NCI-H2196 (cell line): ENCODE measurements around the gene RUNX1.
A peak's percentile ranks its signal among the peaks of the same experiment; 100 is the strongest.

ENCODE experiments used
- DNase-seq: peaks from one replicate; lab custom pipeline; 2025; ENCODE audit not compliant: unreplicated experiment; lab: John Stamatoyannopoulos, UW

RUNX1 gene

DNA sequence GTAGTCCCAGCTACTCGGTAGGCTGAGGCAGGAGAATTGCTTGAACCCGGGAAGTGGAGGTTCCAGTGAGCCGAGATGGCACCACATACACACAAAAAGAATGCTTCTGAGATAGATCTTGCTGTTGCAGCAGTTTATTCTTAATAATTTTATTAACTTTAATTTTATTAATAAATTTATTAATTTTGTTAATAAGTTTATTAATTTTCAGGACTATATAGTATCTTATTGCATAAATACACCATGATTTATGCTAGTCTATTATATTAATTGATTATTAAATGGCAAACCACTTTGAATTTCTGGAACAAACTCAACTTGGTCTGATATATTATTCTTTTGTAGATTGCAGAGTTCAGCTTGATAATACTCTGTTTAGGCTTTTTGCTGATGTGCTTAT, 280.8 kb downstream of the RUNX1 start:
- DNase-seq: no peak

DNA sequence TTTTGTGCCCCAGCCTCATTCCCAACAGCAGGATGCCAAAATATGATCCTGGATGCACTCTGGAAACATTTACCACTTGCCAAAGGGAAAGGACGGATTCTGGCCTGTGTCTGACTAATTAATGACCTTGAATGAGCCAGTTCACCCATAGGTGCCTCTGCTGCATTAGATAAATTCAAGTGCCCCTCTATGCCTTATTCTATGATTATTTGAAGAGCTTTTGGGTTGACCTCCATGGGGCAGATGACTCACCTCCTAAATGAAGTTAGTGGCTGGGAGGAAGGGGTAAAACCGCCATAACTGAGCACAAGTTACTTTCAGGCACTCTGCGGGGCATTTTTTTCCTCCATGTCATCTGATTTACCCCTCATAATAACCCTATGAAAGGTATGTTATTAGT, 282.2 kb downstream of the RUNX1 start:
- no peak for DNase-seq

DNA sequence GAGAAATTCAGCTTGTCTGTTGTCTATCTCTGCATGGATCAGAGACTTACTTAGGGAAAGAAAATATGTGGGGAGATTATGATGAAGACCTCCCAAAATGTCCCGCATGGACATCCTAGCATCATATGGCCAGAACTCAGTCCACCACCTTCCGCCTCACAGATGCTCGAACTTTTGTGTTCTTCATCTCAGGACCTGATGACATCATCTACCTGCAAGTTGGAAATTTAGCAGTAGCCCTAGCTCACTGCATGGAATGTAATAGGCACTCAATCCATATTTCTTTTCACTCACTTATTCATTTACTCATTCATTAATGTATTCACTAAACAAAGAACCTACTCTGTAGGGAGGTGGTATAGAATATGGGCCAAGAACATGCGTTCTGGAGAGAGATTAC, 283.5 kb downstream of the RUNX1 start:
- no peak for DNase-seq

DNA sequence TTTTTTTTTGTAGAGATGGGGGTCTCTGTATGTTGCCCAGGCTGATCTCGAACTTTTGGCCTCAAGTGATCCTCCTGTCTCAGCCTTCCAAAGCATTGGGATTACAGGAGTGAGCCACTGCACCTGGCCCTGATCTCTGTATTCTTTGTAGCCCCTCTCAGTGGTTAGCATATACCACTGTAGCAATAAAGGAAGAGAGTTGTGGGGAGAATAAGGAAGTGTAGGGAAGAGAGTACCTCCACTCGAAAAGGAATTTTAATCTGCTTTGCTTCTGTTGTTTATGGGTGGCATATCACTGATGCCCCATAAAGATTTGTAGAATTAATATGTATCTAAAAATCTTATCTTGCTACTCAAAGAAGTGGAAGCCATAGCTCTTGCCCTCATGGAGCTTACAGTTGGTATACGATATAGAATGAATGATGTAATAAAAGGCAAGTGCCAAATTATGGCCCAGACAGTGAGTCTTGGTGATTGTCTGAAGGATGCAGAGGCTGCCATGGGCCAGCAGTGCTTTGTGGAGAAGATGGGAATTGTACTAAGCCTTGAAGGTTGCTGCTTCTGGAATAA, 284.3 kb downstream of the RUNX1 start:
- DNase-seq: no peak

DNA sequence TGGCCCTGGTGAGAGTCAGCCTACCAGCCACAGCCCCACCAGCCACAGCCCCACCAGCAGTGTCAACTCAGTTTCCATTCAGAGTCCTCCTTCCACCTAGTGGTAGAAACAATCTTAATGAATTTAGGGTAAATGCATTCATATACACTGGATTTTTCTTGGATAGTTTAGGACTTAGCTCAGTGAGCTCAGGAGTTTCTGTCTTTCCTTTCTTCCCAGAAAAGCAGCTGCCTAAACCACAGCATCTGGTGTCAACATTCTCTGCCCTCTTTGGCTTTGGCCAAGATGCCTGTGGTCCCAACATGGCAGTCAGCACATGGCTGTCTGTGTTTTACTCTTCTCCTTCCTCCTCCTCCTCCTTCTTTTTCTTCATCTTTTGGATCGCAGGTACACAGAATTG, 286.3 kb downstream of the RUNX1 start:
- DNase-seq: no peak

DNA sequence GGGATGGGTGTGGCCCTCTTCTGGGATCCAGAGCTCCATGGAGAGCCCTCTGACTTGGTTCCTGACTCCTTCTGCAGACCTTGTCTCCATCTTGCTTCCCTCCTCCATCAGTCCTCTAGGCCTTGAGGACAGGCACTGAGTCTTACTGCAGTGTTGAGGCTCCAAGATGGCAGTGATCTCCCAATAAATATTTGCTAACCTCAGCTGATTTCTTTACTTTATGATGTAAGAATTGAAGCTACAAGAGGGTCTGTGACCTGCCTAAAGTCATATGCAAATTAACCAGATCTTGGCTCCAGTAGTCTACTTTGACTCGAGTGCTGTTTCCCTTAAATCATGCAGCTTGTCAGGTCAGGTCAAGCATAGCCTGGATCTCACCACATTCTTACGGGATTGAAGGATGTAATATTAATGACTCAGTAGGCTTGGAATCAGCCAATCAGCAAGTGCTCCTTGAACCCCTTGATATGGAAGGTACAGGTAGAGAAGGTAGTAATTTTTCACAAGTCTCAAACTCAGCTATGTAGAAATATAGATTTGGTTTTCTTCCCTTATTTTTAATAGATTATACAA, 287.3 kb downstream of the RUNX1 start:
- DNase-seq: no peak

DNA sequence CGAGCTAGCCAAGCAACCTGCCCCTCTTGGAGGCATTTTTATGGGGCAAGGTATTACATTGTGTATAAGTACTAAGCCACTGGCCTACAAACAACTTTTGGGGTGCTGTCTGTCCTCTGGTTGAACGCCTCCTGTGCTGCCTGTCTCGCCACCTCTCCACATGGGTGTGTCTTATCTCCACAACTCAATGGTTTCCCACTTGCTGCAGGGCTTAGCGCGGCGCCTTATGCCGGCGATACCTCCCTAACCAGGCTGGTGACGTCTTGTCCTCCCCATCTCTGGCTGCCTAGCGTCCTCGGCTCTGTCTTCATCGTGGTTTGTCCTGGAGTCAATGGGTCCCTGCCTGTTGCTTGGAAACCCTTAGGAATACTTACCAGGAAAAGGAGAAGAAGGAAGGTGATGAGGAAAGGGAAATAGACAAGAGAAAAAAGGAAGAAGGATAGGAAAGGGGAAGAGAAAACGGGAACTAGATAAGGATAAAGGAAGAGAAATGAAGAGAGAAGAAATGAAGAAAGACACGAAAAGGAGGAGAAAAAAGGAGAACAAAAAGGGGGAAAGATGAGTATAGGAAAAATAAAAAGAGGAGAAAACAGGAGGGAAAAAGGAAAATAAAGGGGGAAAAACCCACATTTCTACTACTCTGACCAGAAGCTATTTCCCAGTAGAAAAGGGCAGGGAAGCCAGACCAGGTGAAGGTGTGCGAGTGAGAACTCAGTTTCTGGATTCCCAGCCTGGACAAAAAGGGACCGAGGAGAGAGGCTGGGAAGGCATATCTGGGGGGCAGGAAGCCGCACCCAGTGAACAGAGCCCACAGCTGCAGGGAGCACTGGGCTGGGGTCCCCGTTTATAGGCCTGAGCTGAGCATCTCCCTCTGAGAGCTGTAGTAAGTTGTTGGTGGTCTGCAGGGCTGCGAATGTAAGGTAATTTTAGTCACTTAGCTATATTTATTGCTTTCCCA, 294.1 kb downstream of the RUNX1 start:
- DNase-seq: no peak

DNA sequence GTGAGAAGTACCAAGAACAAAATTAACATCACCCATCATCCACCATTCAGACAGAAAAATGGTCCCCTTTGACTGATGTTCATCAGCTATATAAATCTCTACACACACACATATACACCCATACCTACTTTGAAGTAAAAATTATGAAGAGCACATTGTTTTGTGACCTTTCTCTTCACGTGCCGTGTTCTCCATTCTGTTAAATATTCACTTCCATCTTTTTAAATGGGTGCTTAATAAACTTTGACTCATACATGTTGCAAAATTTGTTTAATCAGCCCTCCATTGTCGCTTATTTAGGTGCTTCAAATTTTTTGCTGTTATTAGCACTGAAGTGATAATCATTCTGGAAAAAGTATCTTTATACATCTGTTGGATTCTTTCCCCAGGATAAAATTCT, 300.2 kb downstream of the RUNX1 start:
- no peak for DNase-seq

DNA sequence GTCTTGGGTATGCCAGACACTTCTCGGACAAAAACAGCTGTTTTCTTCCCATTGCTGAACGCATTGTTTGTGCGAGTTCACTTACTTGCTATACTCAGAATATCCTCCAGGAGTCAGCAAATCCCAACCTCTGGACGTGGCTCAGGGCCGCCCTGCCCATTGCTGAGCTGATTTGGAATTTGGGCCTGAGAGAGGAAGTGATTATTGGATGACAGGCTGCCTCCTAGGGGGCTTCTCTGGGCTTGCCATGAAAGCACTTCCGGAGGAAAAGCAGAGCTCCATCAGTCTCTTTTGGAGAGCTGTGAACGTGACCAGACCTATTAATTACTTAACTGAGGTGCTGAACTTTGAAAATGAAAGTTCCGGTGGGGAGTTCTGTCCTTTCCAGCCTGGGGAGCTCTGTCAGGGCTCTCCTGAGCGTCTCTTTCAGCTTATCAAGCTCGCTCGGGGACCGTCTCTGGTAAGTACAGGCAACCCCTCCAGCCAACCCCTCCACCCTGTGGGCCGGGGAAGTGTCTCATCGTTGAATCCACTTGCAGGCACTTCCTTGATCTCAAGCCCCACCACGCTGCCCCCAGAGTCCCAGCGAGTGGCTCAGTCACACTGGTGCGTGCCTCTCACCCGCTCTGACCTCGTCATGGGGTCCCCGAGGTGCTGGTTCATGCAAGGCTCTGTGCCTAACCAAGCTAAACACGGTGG, 303.4 kb downstream of the RUNX1 start:
- peak; percentile 86 for DNase-seq

DNA sequence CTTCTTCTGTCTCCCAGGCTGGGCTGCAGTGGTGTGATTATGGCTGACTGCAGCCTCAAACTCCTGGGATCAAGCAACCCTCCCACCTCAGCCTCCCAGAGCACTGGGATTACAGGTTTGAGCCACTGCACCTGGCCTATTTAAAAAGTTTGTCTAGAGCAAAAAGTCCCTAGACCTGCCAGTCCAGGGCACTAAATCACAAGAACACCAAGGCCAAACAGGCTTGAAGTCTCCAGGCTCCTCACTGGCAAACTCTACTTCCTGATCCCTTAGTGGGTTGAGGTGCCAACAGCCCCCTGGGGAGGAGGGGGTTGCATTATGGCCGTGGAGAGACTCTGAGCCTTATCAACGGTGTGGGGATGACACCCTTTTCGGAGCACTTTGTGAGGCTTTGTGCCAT, 304.3 kb downstream of the RUNX1 start:
- no peak for DNase-seq

DNA sequence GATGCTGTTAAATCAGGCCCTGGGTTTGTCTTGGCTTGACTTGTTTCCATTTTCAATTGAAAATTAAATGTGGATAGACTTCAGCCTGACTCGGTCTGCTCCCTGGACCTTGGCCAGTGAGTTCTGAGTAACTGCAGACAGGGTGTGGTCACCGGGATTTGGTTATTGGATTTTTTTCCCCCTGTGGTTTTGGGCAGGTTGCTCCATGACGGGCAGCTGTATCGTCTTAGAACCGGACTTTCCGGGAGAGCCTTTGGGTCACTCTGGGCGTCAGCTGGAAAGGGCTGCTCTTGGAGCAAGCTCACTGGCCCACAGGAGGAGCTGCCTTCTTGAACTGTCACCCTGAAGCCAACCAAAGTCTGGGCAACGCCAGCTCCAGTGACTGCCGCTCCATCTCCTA, 305.3 kb downstream of the RUNX1 start:
- DNase-seq: no peak

DNA sequence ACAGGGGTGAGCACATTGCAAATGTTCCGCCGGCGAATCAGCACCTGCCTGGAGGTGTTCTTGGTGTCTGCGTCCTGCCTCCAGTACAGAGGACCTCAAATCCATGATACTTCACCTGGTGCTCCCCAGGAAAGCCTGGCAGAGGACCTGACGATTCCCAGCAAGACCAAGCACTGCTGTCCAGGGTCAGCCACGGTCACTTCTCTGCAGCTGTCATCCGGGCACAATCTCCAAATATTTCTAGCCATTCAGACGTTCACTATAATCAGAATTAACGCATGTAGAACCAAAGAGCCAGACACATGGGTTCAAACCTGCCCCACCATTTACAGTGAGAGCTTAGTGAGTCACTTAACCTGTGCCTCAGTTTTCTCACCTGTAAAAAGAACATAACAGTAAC, 305.8 kb downstream of the RUNX1 start:
- DNase-seq: no peak

DNA sequence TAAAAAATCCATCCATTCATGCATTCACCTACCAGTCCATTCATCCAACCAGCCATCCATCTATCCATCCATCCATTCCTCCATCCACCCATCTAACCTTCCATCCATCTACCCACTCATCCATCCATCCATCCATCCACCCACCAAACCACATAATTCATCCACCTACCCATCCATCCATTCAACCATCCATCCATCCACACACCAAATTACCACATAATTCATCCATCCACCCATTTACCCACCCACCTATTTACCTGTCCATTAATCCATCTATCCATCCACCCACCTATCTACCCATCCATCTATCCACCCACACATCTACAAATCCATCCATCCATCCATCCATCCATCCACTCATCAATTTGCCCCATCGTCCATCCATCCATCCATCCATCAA, 308.9 kb downstream of the RUNX1 start:
- no peak for DNase-seq
